ENCODE data around the gene KRTAP4-12.
"Not testable (repeated sequence)": the region's sequence is repeated elsewhere in the genome, so short reads cannot be mapped to it uniquely, and the experiment has no call there.

Gene KRTAP4-12

GRCh38 chr17:41123991-41124371, at the start of gene KRTAP4-12:
TSS of gene KRTAP4-12 (minus strand) at chr17:41124182. CDS start at chr17:41124122, 60 bp downstream.
- not testable (repeated sequence) for H3K27ac ChIP-seq

DNA sequence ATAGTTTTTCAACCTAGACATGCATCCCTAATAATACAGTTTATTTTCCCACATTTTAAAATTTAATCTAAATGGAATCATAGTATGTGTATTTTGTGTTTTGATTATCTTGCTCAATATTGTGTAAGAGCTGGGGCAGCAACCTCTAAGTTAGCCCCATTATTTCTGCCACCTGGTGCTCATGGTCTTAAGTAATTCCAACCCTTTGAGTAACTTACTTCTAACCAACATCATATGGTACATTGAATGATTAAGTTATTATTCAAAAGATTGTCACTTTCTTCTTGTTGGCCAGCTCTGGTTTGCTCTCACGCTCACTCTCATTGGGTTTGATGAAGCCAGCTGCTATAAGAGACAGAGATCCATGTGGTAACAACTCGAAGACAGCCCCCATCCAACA, 47.9 kb upstream of the KRTAP4-12 start:
- H3K27ac ChIP-seq: no peak overlapping the region
- TF ChIP-seq CTCF (IDR thresholded peaks at IDR 0.05) (no peak), ZFX (IDR thresholded peaks at IDR 0.05; ENCODE audit: borderline replicate concordance) (no peak)

- no peak within 1 kb of the TSS for H3K27ac ChIP-seq
- TF ChIP-seq CTCF (IDR thresholded peaks at IDR 0.05): no peak
- TF ChIP-seq ZFX (IDR thresholded peaks at IDR 0.05; ENCODE audit: borderline replicate concordance): no peak
These were observed 44.1 kb upstream of the KRTAP4-12 start, which contains the start of gene KRTAP4-3 for GRCh38 chr17:41168121-41168520. TSS of gene KRTAP4-3 (minus strand) at chr17:41168221. CDS start at chr17:41168172, 49 bp downstream.

GRCh38 chr17:41167561-41167960, 43.6 kb upstream of the KRTAP4-12 start:
- TF ChIP-seq CTCF (IDR thresholded peaks at IDR 0.05): no peak
- no peak for TF ChIP-seq ZFX (IDR thresholded peaks at IDR 0.05; ENCODE audit: borderline replicate concordance)

GRCh38 chr17:41163828-41164227, 39.8 kb upstream of the KRTAP4-12 start:
- H3K27ac ChIP-seq: no peak overlapping the region
- TF ChIP-seq ZFX (IDR thresholded peaks at IDR 0.05; ENCODE audit: borderline replicate concordance) (no peak), CTCF (IDR thresholded peaks at IDR 0.05) (no peak)

More at GRCh38 chr17:41167561-41167960, 43.6 kb upstream of the KRTAP4-12 start:
- H3K27ac ChIP-seq: no peak overlapping the region

GRCh38 chr17:41160648-41161047, 36.7 kb upstream of the KRTAP4-12 start, which contains the start of gene KRTAP4-4:
TSS of gene KRTAP4-4 (minus strand) at chr17:41160748. CDS start at chr17:41160691, 57 bp downstream.
- no peak within 1 kb of the TSS for H3K27ac ChIP-seq
- TF ChIP-seq ZFX (IDR thresholded peaks at IDR 0.05; ENCODE audit: borderline replicate concordance) (no peak), CTCF (IDR thresholded peaks at IDR 0.05) (no peak)

DNA sequence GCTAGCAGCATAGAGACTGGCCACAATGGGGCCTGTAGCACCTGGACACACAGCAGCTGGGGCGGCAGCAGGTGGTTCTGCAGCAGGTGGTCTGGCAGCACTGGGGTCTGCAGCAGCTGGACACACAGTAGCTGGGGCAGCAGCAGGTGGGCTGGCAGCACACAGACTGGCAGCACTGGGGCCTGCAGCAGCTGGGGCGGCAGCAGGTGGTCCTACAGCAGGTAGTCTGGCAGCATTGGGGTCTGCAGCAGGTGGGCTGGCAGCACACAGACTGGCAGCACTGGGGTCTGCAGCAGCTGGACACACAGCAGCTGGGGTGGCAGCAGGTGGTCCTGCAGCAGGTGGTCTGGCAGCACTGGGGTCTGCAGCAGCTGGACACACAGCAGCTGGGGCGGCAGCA, 36.2 kb upstream of the KRTAP4-12 start:
- H3K27ac ChIP-seq: not testable (repeated sequence)

DNA sequence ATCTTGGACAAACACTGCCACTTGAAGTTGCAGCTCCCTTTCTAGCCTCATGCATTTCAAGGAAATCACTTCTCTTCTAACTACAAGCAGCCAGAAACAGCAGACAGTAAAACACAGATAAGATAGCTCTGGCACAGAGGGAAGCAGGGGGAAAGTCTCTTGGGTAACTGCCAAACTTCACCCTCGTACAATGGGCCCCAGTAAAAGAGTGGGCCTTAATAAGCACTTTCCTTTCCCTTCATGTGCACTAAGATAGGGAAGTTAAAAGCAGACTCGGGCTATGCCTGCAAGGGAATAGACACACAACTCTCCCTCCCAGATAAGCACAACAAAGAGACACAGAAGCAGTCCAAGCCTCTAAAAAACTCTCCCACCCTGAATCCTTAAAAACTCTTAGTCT, 29.9 kb upstream of the KRTAP4-12 start:
- TF ChIP-seq ZFX (IDR thresholded peaks at IDR 0.05; ENCODE audit: borderline replicate concordance) (no peak), CTCF (IDR thresholded peaks at IDR 0.05) (no peak)
- no peak overlapping the region for H3K27ac ChIP-seq

Data from 22Rv1 (cell line).